Astrocyte of the cerebellum (primary cell): ENCODE results near the gene COX6B2.

ENCODE experiments used
- DNase-seq: peaks from one replicate; pipeline ENCODE4 v3.0.0-alpha.2; 2011; ENCODE audit warnings: low read depth
- H3K4me3 ChIP-seq: 2 replicates; pipeline ENCODE4 v1.5.1; 2011; ENCODE audit warnings: mild to moderate bottlenecking, low read depth, low read length, moderate library complexity
- CTCF ChIP-seq: IDR thresholded peaks from 2 replicates; pipeline ENCODE4 v1.5.1; 2012; ENCODE audit warnings: low read length, low read depth, moderate library complexity, mild to moderate bottlenecking; ENCODE audit errors: missing control alignments
- in situ Hi-C: cut with HindIII; loops from 2 replicates; pipeline ENCODE4 v1.10.0; 2017; ENCODE audit warnings: low sequenced_read_pairs

The COX6B2 gene

GRCh38 chr19:55360902-55361301 lies 6.4 kb upstream of the COX6B2 start:
- no peak for TF ChIP-seq CTCF
- no peak overlapping the region for H3K4me3 ChIP-seq

GRCh38 chr19:55358943-55359908 lies 4.7 kb upstream of the COX6B2 start:
- in situ Hi-C loops: loop anchor here (10.0 kb wide), 2 partner anchors 184 to 246 kb away; partner anchors contain the start of genes ZNF524 and ZNF865
- no peak for TF ChIP-seq CTCF

More at GRCh38 chr19:55360902-55361301, 6.4 kb upstream of the COX6B2 start:
- DNase-seq: no peak
- in situ Hi-C loops: no loop called here

GRCh38 chr19:55358493-55358892 lies 4.0 kb upstream of the COX6B2 start:
- no peak for DNase-seq
- no peak overlapping the region for H3K4me3 ChIP-seq

More at GRCh38 chr19:55358943-55359908, 4.7 kb upstream of the COX6B2 start:
- H3K4me3 ChIP-seq: no peak overlapping the region
- DNase-seq: no peak

GRCh38 chr19:55355213-55355821 lies 798 bp upstream of the COX6B2 start:
- no peak for DNase-seq
- TF ChIP-seq CTCF: no peak
- no peak overlapping the region for H3K4me3 ChIP-seq
- in situ Hi-C loops: loop anchor here (10.0 kb wide), 2 partner anchors 181 to 249 kb away; partner anchors contain the start of genes ZNF524 and ZNF865

More at GRCh38 chr19:55358493-55358892, 4.0 kb upstream of the COX6B2 start:
- in situ Hi-C loops: loop anchor here (10.0 kb wide), 2 partner anchors 184 to 246 kb away; partner anchors contain the start of genes ZNF524 and ZNF865
- no peak for TF ChIP-seq CTCF

GRCh38 chr19:55353803-55354697 lies 469 bp downstream of the COX6B2 start:
- in situ Hi-C loops: loop anchor here (5.0 to 10.0 kb wide), 3 partner anchors 38 to 251 kb away; partner anchors contain the start of genes ZNF524 and ZNF865
- no peak for TF ChIP-seq CTCF
- H3K4me3 ChIP-seq: peak overlapping the region; percentile 43
- no peak for DNase-seq

- in situ Hi-C loops: loop anchor here (5.0 to 10.0 kb wide), 3 partner anchors 39 to 251 kb away; partner anchors contain the start of genes ZNF524 and ZNF865
- peak overlapping the region; percentile 43 for H3K4me3 ChIP-seq
- no peak for TF ChIP-seq CTCF
- DNase-seq: no peak
Observed at GRCh38 chr19:55353356-55353802, 1.1 kb downstream of the COX6B2 start.
